HG02759 (cell line): ENCODE results near the gene PDE10A.

ENCODE experiments used
- ATAC-seq: cut with Tn5 transposase; IDR thresholded peaks from one replicate; pipeline ENCODE4 v1.9.1; 2021; ENCODE audit warnings: mild to moderate bottlenecking, moderate library complexity; ENCODE audit not compliant: unreplicated experiment

Gene PDE10A

GRCh38 chr6:165662749-165663376, at the start of gene PDE10A:
Gene PDE10A (minus strand): TSS chr6:165663241. CDS start chr6:165662811, 430 bp downstream.
- ATAC-seq = no peak

DNA sequence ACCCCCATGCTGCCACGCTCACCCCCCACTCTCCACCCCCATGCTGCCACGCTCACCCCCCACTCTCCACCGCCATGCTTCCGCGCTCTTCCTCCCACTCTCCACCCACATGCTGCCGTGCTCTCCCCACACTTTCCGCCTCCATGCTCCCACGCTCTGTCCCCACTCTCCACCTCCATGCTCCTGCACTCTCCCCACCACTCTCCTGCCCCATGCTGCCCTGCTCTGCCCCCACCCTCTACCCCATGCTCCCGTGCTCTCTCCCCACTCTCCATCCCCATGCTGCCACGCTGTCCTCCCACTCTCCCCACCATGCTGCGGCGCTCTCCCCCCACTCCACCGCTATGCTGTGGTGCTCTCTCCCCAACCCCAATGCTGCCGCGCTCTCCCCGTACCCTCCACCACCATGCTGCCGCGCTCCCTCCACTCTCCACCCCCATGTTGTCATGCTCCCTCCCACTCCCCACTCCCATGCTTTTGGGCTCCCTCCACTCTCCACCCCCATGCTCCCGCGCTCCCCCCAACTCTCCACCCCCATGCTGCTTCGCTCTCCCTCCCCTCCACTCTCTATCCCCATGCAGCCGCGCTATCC, 46.0 kb upstream of the PDE10A start:
- no peak for ATAC-seq

DNA sequence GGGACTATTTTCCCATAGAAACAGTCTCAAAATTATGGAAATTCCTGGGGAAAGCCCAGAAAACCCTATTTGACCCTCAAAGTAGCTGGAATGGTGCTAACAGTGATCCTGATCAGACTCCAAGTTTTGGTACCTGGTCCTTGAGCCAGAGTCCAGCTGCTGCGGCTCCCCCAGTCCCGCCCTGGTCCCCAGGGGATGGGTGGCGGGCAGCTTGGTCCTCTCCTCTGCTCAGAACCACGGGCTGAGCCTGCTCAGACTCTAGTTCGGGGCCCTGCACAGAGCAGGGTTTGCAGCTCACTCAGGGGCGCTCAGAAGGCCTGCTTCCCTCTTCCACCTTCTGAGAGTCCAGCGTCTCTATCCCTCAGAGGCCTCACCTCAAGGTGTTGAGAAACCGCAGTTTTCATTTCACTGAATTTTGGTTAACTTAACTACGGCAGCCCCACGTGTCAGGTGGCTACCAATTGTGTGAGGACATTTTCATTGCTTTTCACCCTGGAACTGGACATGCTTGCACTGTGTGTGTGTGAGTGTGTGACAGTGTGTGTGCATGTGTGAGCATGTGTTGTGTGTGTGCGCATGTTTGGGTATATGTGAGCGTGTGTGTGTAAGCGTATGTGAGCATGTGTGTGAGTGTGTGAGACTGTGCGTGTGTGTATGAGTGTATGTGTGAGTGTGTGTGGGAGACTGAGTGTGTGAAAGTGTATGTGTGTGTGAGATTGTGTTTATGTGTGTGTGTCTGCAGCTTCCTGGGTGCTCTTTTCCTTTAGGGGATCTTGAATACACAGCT, 44.2 kb upstream of the PDE10A start:
- ATAC-seq = no peak

- no peak for ATAC-seq
Observed at GRCh38 chr6:165705941-165706340, 42.9 kb upstream of the PDE10A start.

DNA sequence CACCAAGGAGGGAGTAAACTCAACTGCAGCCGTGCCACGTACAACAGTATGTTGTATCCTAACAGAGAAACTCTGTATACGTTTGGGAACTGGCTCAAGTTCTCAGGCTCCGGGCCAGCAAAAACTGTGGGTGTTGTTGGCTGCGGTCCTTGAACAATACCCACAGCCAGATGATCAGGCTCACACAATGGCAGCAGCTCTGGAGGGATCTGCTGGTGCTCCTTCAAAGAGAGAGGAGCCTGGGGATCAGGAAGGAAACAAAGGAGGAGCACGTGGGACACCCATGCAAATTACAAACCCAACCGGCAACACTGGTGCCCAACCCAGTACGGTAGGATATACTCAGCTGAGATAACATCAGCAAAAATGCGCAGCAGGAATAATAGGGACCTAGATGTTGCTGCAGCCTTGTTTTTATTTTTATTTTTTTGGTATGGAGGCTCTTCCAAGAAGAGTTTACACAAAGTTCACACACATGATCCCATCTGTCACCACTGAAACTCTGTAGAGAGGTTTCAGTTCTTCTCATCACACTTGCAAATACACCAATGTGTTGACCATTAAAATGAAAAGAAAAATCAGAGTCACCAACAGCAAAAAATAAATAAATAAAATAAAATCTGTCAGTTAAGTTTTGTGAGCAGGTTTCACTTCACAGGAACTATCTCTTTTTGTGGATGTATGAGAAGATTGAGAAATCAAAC, 41.2 kb upstream of the PDE10A start:
- ATAC-seq = no peak

DNA sequence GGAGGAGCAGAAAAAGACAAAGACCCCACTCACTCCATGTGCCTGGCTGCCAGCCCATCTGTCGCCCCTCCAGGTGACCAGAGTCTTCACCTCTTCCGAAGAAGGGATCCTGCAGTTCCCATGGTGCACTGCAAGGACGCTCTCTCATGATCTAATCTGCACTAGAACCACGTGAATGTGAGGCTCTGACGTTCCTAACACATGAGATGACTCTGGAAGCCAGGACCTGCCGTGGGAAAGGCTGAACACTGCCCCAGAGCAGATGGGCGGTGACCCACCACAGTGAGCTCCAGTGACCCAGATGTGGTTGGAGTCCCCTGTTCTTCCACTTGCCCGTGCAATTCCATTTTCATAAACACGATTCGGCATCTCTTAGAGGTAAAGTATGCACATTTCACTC, 39.6 kb upstream of the PDE10A start:
- ATAC-seq = peak; percentile 10

DNA sequence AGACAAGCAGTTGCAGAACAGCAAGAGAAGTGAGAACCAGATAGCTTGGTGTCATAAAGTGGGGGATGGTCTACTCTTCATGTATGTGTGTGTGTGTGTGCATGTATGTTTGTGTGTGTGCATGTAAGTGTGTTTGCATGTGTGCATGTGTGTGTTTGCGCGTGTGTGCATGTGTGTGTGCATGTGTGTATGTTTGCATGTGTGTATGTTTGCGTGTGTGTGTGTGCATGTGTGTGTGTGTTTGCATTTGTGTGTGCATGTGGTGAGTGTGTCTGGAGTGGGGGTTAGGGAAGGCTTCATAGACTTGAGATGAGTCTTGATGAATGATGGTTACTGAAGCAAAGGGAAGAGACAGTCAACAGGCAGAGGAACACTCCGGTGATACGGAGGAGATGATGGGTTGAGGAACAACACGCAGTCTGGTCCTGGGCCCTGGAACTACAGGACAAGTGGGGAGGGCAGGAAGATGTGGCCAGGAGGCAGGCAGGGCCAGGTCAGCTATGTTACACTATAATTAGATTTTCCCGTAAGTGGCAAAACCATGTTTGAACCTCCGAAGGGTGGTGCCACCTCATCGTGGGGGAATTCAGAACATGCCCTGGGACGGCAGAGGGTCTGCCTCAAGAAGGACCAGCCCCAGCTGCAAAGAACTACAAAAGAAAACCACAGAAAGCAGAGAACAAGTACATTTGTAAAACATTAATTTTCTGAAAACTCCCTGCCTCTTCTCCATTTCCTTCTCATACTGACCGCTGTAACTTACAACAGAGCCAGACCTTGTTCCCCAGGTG, 38.7 kb upstream of the PDE10A start:
- ATAC-seq = peak; percentile 71

- no peak for ATAC-seq
Observed at GRCh38 chr6:165701005-165701404, 38.0 kb upstream of the PDE10A start.

DNA sequence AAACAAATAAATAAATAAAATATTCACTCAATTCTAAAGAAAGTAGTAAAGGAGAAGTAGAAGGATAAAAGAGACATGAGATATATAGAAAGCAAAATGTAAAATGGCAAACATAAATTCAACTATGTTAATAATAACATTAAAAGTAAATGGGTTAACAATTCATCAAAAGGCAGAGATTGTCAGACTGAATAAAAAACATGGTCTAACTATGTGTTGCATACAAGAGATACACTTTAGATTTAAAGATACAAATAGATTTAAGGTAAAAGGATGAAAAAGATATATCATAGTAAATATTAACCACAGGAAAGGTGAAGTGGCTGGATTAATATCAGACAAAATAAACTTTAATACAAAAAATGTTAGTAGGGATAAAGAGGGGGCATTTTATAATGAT, 35.8 kb upstream of the PDE10A start:
- no peak for ATAC-seq

- ATAC-seq = no peak
Observed at GRCh38 chr6:165697171-165697570, 34.1 kb upstream of the PDE10A start.

- ATAC-seq = no peak
Observed at GRCh38 chr6:165695722-165696515, 32.9 kb upstream of the PDE10A start.

DNA sequence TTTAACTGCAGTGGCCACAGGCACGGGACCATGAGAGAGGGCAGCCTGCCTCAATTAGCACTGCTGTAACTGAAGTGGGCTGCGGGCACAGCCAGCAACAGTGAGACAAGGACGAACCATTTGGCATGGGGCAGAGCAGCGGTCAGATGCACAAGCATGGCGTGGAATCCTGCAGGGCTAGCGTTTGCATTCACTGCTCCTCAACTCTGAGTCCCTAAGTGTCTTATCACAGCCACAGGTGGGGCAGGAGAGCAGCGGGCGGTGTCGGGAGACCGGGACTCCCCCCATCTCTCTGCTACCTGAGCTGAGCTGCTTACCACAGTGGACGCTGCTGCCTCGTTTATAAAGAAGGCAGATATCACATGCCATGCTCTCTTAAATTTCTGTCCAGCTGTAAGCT, 31.3 kb upstream of the PDE10A start:
- no peak for ATAC-seq

GRCh38 chr6:165692106-165692653, 29.1 kb upstream of the PDE10A start:
- no peak for ATAC-seq

DNA sequence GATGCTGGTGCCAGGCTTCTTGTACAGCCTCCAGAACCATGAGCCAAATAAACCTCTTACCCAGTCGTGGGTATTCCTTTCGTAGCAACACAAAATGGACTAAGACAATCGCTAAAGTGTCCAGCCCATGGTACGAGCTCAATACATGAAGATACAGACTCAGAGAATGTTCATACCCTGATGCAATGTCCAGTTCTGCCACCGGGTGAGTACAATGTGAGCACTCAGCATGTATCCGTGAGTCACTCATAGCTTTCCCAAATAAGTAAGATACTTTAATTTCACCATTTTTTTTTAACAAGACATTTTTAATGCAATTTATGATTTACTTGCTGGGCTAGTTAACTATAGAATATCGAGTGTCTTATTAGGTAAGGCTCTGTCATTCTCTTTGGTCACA, 26.7 kb upstream of the PDE10A start:
- no peak for ATAC-seq

GRCh38 chr6:165686596-165687365, 23.7 kb upstream of the PDE10A start:
- ATAC-seq = no peak

DNA sequence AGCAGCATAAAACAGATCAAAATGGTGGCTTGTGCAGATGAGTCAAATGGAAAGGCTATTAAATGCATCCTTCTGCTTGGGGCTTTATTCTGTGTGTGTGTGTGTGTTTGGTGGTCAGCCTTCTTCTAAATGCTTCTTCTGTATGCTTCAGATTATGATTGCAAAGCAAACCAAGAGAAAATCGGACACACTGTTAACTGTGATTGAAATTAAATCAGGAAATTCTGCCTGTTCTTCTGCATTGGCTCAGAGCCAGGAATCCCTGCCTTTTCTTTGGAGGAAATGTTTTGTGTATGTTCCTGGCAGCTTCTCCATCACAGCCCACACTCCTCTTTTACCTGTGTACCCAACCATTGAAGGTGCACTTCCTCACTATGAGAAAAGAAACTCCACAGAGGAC, 22.3 kb upstream of the PDE10A start:
- ATAC-seq = no peak

GRCh38 chr6:165684333-165684732, 21.3 kb upstream of the PDE10A start:
- ATAC-seq = no peak

DNA sequence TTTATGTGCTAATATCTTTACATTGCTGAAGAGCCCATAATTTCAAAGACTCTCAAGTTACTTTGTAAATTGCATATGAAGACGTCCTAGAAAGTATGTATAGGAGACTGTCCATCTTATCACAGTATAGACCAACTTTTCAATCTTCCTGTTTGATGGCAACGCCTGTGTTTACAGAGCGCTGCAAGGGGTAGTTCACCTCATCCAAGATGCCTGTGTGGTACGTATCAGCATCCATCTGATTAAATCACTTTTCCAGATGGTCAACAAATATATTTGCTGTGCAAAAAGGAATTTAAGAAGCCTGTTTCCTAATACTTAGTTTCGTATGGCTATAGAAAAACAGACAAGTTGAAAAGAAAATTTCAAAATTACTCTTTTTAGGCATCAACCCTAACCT, 17.9 kb upstream of the PDE10A start:
- no peak for ATAC-seq

- no peak for ATAC-seq
Observed at GRCh38 chr6:165679326-165679725, 16.3 kb upstream of the PDE10A start.
